ENCODE data around the gene SLC25A47.

Gene SLC25A47

DNA sequence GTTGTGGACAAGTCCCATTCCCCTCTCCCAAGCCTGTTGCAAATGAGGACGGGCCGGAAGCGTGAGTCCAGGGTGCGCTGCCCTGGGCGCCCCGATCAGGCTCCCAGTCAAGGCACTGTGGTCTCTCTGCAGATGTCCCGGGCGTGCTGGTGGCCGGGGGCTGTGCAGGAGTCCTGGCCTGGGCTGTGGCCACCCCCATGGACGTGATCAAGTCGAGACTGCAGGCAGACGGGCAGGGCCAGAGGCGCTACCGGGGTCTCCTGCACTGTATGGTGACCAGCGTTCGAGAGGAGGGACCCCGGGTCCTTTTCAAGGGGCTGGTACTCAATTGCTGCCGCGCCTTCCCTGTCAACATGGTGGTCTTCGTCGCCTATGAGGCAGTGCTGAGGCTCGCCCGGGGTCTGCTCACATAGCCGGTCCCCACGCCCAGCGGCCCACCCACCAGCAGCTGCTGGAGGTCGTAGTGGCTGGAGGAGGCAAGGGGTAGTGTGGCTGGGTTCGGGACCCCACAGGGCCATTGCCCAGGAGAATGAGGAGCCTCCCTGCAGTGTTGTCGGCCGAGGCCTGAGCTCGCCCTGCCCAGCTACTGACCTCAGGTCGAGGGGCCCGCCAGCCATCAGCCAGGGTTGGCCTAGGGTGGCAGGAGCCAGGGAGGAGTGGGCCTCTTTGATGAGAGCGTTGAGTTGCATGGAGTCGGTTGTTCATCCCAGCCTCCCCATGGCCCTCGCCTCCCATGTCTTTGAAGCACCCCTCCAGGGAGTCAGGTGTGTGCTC lies 6.3 kb downstream of the SLC25A47 start:
- no peak overlapping the region for H3K9ac ChIP-seq (ENCODE audit: low read depth, low read length)
- H3K36me3 ChIP-seq (ENCODE audit: control insufficient read depth, insufficient read depth, low read length): peaks cover 11% of the 10 kb centered on the region
- no peaks in the 10 kb centered on the region for H3K27me3 ChIP-seq (ENCODE audit: control insufficient read depth, insufficient read depth, low read length)
- no peaks in the 10 kb centered on the region for H3K4me1 ChIP-seq (ENCODE audit: control insufficient read depth, insufficient read depth, low read length)
- H3K9me3 ChIP-seq (ENCODE audit: control insufficient read depth, insufficient read depth, low read length): no peaks in the 10 kb centered on the region
- H3K4me3 ChIP-seq (ENCODE audit: low read depth, low read length): no peak overlapping the region
- no peak overlapping the region for H3K27ac ChIP-seq (ENCODE audit: low read depth, low read length)

GRCh38 chr14:100330007-100330344 lies 6.8 kb downstream of the SLC25A47 start:
- Histone ChIP-seq H3K36me3 (ENCODE audit: control insufficient read depth, insufficient read depth, low read length) (peaks cover 17% of the 10 kb centered on the region), H3K9ac (ENCODE audit: low read depth, low read length) (no peak overlapping the region), H3K4me3 (ENCODE audit: low read depth, low read length) (no peak overlapping the region), H3K4me1 (ENCODE audit: control insufficient read depth, insufficient read depth, low read length) (no peaks in the 10 kb centered on the region), H3K9me3 (ENCODE audit: control insufficient read depth, insufficient read depth, low read length) (no peaks in the 10 kb centered on the region), H3K27ac (ENCODE audit: low read depth, low read length) (no peak overlapping the region), H3K27me3 (ENCODE audit: control insufficient read depth, insufficient read depth, low read length) (no peaks in the 10 kb centered on the region)

GRCh38 chr14:100330388-100330931 lies 7.3 kb downstream of the SLC25A47 start:
- Histone ChIP-seq H3K9ac (ENCODE audit: low read depth, low read length) (no peak overlapping the region), H3K9me3 (ENCODE audit: control insufficient read depth, insufficient read depth, low read length) (no peaks in the 10 kb centered on the region), H3K36me3 (ENCODE audit: control insufficient read depth, insufficient read depth, low read length) (peaks cover 18% of the 10 kb centered on the region), H3K4me3 (ENCODE audit: low read depth, low read length) (no peak overlapping the region), H3K4me1 (ENCODE audit: control insufficient read depth, insufficient read depth, low read length) (no peaks in the 10 kb centered on the region), H3K27ac (ENCODE audit: low read depth, low read length) (no peak overlapping the region), H3K27me3 (ENCODE audit: control insufficient read depth, insufficient read depth, low read length) (no peaks in the 10 kb centered on the region)

- H3K9me3 ChIP-seq (ENCODE audit: control insufficient read depth, insufficient read depth, low read length): no peaks in the 10 kb centered on the region
- H3K36me3 ChIP-seq (ENCODE audit: control insufficient read depth, insufficient read depth, low read length): peaks cover 33% of the 10 kb centered on the region
- no peak overlapping the region for H3K27ac ChIP-seq (ENCODE audit: low read depth, low read length)
- no peaks in the 10 kb centered on the region for H3K4me1 ChIP-seq (ENCODE audit: control insufficient read depth, insufficient read depth, low read length)
- H3K9ac ChIP-seq (ENCODE audit: low read depth, low read length): no peak overlapping the region; the same call in 1 of the 2 replicates
- H3K4me3 ChIP-seq (ENCODE audit: low read depth, low read length): no peak overlapping the region
- H3K27me3 ChIP-seq (ENCODE audit: control insufficient read depth, insufficient read depth, low read length): no peaks in the 10 kb centered on the region
Measured at GRCh38 chr14:100332071-100332639, 9.0 kb downstream of the SLC25A47 start.

DNA sequence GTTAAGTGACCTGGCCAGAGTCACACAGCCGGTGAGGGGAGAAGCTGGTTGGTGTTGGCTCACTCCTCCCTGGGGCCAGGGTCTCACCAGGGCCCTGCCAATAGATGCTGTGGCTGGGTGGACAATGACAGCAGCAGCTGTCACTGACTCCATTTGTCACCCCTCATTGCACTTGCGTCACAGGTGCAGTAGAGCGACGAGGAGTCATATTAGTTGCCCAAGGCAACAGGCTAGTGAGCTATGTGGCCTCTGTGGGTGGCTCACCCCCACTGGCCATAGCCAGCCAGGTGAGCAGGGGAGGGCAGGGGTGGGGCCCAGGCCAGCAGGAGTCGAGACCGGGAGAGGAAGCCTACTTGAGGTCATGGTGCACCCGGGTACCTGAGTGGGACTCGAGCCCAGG lies 9.7 kb downstream of the SLC25A47 start:
- Histone ChIP-seq H3K9me3 (ENCODE audit: control insufficient read depth, insufficient read depth, low read length) (no peaks in the 10 kb centered on the region), H3K4me1 (ENCODE audit: control insufficient read depth, insufficient read depth, low read length) (no peaks in the 10 kb centered on the region), H3K9ac (ENCODE audit: low read depth, low read length) (no peak overlapping the region; the same call in 1 of the 2 replicates), H3K4me3 (ENCODE audit: low read depth, low read length) (no peak overlapping the region), H3K36me3 (ENCODE audit: control insufficient read depth, insufficient read depth, low read length) (peaks cover 39% of the 10 kb centered on the region), H3K27ac (ENCODE audit: low read depth, low read length) (no peak overlapping the region), H3K27me3 (ENCODE audit: control insufficient read depth, insufficient read depth, low read length) (no peaks in the 10 kb centered on the region)

GRCh38 chr14:100333311-100333710 lies 10.2 kb downstream of the SLC25A47 start:
- Histone ChIP-seq H3K36me3 (ENCODE audit: control insufficient read depth, insufficient read depth, low read length) (peaks cover 44% of the 10 kb centered on the region), H3K4me3 (ENCODE audit: low read depth, low read length) (no peak overlapping the region), H3K27me3 (ENCODE audit: control insufficient read depth, insufficient read depth, low read length) (no peaks in the 10 kb centered on the region), H3K9ac (ENCODE audit: low read depth, low read length) (no peak overlapping the region), H3K27ac (ENCODE audit: low read depth, low read length) (no peak overlapping the region), H3K9me3 (ENCODE audit: control insufficient read depth, insufficient read depth, low read length) (no peaks in the 10 kb centered on the region), H3K4me1 (ENCODE audit: control insufficient read depth, insufficient read depth, low read length) (no peaks in the 10 kb centered on the region)

- no peak overlapping the region for H3K27ac ChIP-seq (ENCODE audit: low read depth, low read length)
- no peak overlapping the region for H3K9ac ChIP-seq (ENCODE audit: low read depth, low read length)
- H3K4me3 ChIP-seq (ENCODE audit: low read depth, low read length): no peak overlapping the region
- H3K4me1 ChIP-seq (ENCODE audit: control insufficient read depth, insufficient read depth, low read length): no peaks in the 10 kb centered on the region
- no peaks in the 10 kb centered on the region for H3K27me3 ChIP-seq (ENCODE audit: control insufficient read depth, insufficient read depth, low read length)
- H3K36me3 ChIP-seq (ENCODE audit: control insufficient read depth, insufficient read depth, low read length): peaks cover 44% of the 10 kb centered on the region
- H3K9me3 ChIP-seq (ENCODE audit: control insufficient read depth, insufficient read depth, low read length): no peaks in the 10 kb centered on the region
Measured at GRCh38 chr14:100333827-100334226, 10.7 kb downstream of the SLC25A47 start.

DNA sequence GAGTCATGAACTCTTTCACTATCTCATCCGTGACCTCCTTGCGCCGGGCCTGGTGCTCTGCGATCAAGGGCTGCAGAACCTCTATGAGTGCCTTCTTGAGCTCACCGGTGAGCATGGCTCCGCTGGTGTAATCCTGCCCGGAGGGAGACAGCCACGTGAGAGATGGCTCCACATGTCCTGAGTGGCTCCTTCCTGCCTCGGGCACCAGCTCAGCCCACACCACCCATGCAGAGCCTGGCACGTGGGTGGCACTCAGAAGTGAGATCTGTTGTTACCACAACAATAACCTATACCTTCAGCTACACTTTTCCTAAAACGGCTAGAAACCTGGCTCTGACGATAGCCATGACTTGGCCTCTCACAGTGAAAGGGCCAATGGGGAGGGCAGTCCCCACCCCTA lies 11.8 kb downstream of the SLC25A47 start:
- H3K36me3 ChIP-seq (ENCODE audit: control insufficient read depth, insufficient read depth, low read length): peaks cover 49% of the 10 kb centered on the region
- H3K9ac ChIP-seq (ENCODE audit: low read depth, low read length): no peak overlapping the region

DNA sequence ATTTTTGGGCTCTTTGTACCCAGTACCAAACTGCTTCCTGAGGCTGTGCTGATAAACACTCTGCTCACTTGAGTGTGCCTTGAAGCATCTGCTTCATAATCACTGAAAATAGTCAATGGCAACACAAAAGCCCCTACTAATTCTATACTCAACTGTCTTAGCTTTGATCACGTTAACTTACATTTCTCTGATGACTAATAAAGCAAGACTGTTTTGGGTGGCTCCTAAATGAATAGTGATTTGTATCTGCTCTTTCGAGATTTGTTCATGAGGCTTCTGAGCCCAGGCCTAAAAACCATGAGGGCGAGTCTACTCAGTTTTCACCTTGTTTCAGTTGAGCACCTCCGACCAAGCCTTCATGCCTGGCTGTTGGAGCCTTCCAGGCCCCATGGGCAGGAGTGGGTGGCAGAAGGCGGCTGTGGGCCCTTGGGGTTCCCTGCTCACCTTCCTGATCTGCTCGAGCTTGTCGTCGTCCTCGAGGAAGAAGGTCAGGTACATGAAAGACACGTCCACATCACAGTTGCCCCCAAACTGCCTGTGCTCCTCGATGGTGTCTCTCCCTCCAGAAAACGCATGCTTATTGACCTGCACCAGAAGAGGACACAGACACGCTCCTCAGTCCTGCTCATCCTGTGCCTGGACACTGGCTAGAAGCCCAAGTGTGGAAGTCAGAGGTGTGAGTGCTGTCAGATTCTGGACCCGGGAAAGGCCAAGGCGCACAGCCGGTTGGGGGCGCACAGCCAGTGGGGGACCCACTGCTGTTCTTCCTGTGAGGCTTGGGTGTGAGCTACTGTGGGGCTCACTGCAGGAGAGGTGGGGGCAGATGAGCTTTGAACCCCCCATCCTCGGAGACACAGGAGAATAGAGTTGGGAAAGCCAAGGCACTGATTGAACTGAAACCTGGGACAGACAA lies 13.7 kb downstream of the SLC25A47 start:
- Histone ChIP-seq H3K36me3 (ENCODE audit: control insufficient read depth, insufficient read depth, low read length) (peaks cover 67% of the 10 kb centered on the region), H3K9ac (ENCODE audit: low read depth, low read length) (no peak overlapping the region), H3K4me1 (ENCODE audit: control insufficient read depth, insufficient read depth, low read length) (no peaks in the 10 kb centered on the region), H3K27ac (ENCODE audit: low read depth, low read length) (no peak overlapping the region), H3K27me3 (ENCODE audit: control insufficient read depth, insufficient read depth, low read length) (no peaks in the 10 kb centered on the region), H3K9me3 (ENCODE audit: control insufficient read depth, insufficient read depth, low read length) (no peaks in the 10 kb centered on the region), H3K4me3 (ENCODE audit: low read depth, low read length) (no peak overlapping the region)

More for the DNA sequence above, 11.8 kb downstream of the SLC25A47 start:
- H3K27me3 ChIP-seq (ENCODE audit: control insufficient read depth, insufficient read depth, low read length): no peaks in the 10 kb centered on the region
- H3K4me1 ChIP-seq (ENCODE audit: control insufficient read depth, insufficient read depth, low read length): no peaks in the 10 kb centered on the region
- H3K27ac ChIP-seq (ENCODE audit: low read depth, low read length): no peak overlapping the region
- H3K9me3 ChIP-seq (ENCODE audit: control insufficient read depth, insufficient read depth, low read length): no peaks in the 10 kb centered on the region
- H3K4me3 ChIP-seq (ENCODE audit: low read depth, low read length): no peak overlapping the region

- Histone ChIP-seq H3K4me3 (ENCODE audit: low read depth, low read length) (no peak overlapping the region), H3K36me3 (ENCODE audit: control insufficient read depth, insufficient read depth, low read length) (peaks cover 65% of the 10 kb centered on the region), H3K27ac (ENCODE audit: low read depth, low read length) (no peak overlapping the region), H3K9me3 (ENCODE audit: control insufficient read depth, insufficient read depth, low read length) (no peaks in the 10 kb centered on the region), H3K9ac (ENCODE audit: low read depth, low read length) (no peak overlapping the region), H3K27me3 (ENCODE audit: control insufficient read depth, insufficient read depth, low read length) (no peaks in the 10 kb centered on the region), H3K4me1 (ENCODE audit: control insufficient read depth, insufficient read depth, low read length) (no peaks in the 10 kb centered on the region)
Measured at GRCh38 chr14:100339766-100340422, 16.8 kb downstream of the SLC25A47 start.
